Liver (tissue), 3 donors: ENCODE results near the gene GSAP.
"Not testable (repeated sequence)": the region's sequence is repeated elsewhere in the genome, so short reads cannot be mapped to it uniquely, and the experiment has no call there.

ENCODE experiments used
- GABPA ChIP-seq, 2 donors: IDR thresholded peaks in 1 of 2; conservative IDR thresholded peaks in 1 of 2; 2 replicates each; pipeline ENCODE4 v1.6.1; 2016; ENCODE audit warnings: antibody characterized with exemption in 2 of 2, mild to moderate bottlenecking in 1 of 2, moderate library complexity in 1 of 2
- JUND ChIP-seq, 2 donors: IDR thresholded peaks; 2 replicates each; pipeline ENCODE4 v1.6.1; 2016; ENCODE audit warnings: antibody characterized with exemption in 2 of 2
- YY1 ChIP-seq: IDR thresholded peaks from 2 replicates; pipeline ENCODE4 v1.6.1; 2016; ENCODE audit warnings: antibody characterized with exemption, mild to moderate bottlenecking
- TF ChIP-seq, protein P1 (sequence below): fragments of 150-350 bp; IDR thresholded peaks from 2 replicates; pipeline ENCODE4 v1.5.1; 2017; ENCODE audit warnings: improper control_type of control experiment, low read depth, low read length; ENCODE audit not compliant: missing input control
- TF ChIP-seq, protein P2 (sequence below): IDR thresholded peaks from 2 replicates; pipeline ENCODE4 v1.6.1; 2016; ENCODE audit warnings: antibody characterized with exemption, mild to moderate bottlenecking
- donor health status: healthy.
- donor health status: healthy.

DNA sequence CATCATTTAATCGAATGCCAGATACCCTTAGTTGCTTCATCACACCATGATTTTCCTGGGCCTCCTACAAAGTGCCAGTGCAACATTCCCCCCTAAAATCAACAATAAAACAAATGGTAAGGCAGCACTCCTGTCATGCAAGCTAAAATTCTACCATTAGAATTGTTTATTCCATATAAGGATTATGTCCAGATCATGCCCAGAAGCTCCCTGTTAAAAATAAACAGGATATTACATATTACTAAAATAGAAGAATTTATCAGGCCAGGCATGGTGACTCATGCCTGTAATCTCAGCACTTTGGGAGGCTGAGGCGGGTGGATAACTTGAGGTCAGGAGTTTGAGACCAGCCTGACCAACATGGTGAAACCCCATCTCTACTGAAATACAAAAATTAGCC lies 140.5 kb downstream of the GSAP start:
- peak; percentile 86 to 92 for TF ChIP-seq JUND (IDR thresholded peaks at IDR 0.05)
- not testable (repeated sequence) for TF ChIP-seq YY1; GABPA (IDR thresholded peaks at IDR 0.05 in 1 of 2, conservative IDR thresholded peaks at IDR 0.05 in 1 of 2)
- TF ChIP-seq, protein P1, sequence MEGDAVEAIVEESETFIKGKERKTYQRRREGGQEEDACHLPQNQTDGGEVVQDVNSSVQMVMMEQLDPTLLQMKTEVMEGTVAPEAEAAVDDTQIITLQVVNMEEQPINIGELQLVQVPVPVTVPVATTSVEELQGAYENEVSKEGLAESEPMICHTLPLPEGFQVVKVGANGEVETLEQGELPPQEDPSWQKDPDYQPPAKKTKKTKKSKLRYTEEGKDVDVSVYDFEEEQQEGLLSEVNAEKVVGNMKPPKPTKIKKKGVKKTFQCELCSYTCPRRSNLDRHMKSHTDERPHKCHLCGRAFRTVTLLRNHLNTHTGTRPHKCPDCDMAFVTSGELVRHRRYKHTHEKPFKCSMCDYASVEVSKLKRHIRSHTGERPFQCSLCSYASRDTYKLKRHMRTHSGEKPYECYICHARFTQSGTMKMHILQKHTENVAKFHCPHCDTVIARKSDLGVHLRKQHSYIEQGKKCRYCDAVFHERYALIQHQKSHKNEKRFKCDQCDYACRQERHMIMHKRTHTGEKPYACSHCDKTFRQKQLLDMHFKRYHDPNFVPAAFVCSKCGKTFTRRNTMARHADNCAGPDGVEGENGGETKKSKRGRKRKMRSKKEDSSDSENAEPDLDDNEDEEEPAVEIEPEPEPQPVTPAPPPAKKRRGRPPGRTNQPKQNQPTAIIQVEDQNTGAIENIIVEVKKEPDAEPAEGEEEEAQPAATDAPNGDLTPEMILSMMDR = not testable (repeated sequence)
- TF ChIP-seq, protein P2, sequence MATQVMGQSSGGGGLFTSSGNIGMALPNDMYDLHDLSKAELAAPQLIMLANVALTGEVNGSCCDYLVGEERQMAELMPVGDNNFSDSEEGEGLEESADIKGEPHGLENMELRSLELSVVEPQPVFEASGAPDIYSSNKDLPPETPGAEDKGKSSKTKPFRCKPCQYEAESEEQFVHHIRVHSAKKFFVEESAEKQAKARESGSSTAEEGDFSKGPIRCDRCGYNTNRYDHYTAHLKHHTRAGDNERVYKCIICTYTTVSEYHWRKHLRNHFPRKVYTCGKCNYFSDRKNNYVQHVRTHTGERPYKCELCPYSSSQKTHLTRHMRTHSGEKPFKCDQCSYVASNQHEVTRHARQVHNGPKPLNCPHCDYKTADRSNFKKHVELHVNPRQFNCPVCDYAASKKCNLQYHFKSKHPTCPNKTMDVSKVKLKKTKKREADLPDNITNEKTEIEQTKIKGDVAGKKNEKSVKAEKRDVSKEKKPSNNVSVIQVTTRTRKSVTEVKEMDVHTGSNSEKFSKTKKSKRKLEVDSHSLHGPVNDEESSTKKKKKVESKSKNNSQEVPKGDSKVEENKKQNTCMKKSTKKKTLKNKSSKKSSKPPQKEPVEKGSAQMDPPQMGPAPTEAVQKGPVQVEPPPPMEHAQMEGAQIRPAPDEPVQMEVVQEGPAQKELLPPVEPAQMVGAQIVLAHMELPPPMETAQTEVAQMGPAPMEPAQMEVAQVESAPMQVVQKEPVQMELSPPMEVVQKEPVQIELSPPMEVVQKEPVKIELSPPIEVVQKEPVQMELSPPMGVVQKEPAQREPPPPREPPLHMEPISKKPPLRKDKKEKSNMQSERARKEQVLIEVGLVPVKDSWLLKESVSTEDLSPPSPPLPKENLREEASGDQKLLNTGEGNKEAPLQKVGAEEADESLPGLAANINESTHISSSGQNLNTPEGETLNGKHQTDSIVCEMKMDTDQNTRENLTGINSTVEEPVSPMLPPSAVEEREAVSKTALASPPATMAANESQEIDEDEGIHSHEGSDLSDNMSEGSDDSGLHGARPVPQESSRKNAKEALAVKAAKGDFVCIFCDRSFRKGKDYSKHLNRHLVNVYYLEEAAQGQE = not testable (repeated sequence)
